Stomach (tissue), 9 donors: ENCODE results near the gene OR6C4. TPM values are rescaled to one million over a fixed set of nuclear protein-coding genes. Genes with fewer than 3 reads are reported as not detected.
"Not testable (repeated sequence)": the region's sequence is repeated elsewhere in the genome, so short reads cannot be mapped to it uniquely, and the experiment has no call there.

Experiments
- DNase-seq, 2 donors: peaks; one replicate each; pipeline versions ENCODE4 v3.0.0 to v3.0.0-alpha.2; 2013 to 2019
- H3K27ac ChIP-seq, 5 donors: fragments of 200-600 bp in 4 of 5; sonication (generic) in 4 of 5; one replicate each; pipeline ENCODE4 v1.5.1; 2013 to 2019; ENCODE audit warnings: mild to moderate bottlenecking in 1 of 5, moderate library complexity in 1 of 5
- H3K27me3 ChIP-seq, 3 donors: fragments of 200-600 bp; sonication (generic); one replicate each; pipeline ENCODE4 v1.5.1; 2017 to 2019; ENCODE audit warnings: mixed run types in 1 of 3
- H3K36me3 ChIP-seq, 4 donors: fragments of 200-600 bp; sonication (generic); 1 replicate in 3 of 4; 2 replicates in 1 of 4; pipeline ENCODE4 v1.5.1; 2016 to 2019
- H3K4me1 ChIP-seq, 4 donors: fragments of 200-600 bp; sonication (generic); one replicate each; pipeline ENCODE4 v1.5.1; 2016 to 2019
- H3K4me3 ChIP-seq, 4 donors: fragments of 200-600 bp; sonication (generic) in 3 of 4; one replicate each; pipeline ENCODE4 v1.5.1; 2016 to 2019; ENCODE audit warnings: mild to moderate bottlenecking in 1 of 4
- H3K9me3 ChIP-seq, 4 donors: fragments of 200-600 bp; sonication (generic); one replicate each; pipeline ENCODE4 v1.5.1; 2016 to 2019
- EP300 ChIP-seq: sonication (generic); formaldehyde crosslinking; IDR thresholded peaks from one replicate; pipeline ENCODE4 v1.6.1; 2017; ENCODE audit warnings: antibody characterized with exemption
- POLR2A ChIP-seq, 4 donors: fragments of 450-650 bp; IDR thresholded peaks; one replicate each; pipeline ENCODE4 v1.6.1; 2016; ENCODE audit warnings: antibody characterized with exemption in 4 of 4, control low read depth in 2 of 4, mild to moderate bottlenecking in 1 of 4, moderate library complexity in 1 of 4
- POLR2AphosphoS5 ChIP-seq, 3 donors: sonication (generic); formaldehyde crosslinking; IDR thresholded peaks; one replicate each; pipeline ENCODE4 v1.6.1; 2016; ENCODE audit warnings: antibody characterized with exemption in 3 of 3
- WGBS, 5 donors: extraction: QIAGEN DNeasy Blood & Tissue Kit in 3 of 5; methylation state at CpG; one replicate each; pipeline versions ENCODE4 v1.1.5 to v1.1.7; 2013 to 2018; 5-methylcytosine and 5-hydroxymethylcytosine counted together
- intact Hi-C: fragments of 100-400 bp; cut with DNase I; formaldehyde crosslinking; loops from one replicate; pipeline ENCODE4 v1.15.1; 2023; ENCODE audit warnings: low total_unique reads
- polyA plus RNA-seq, 3 donors: library from polyadenylated mRNA; stranded (reverse); fragments of 200-250 nt; gene quantifications; one replicate each; pipeline ENCODE4 v1.2.3, GENCODE V29; 2013
- total RNA-seq, 5 donors: library from RNA; depleted of rRNA; stranded (reverse); fragments of >200 nt; gene quantifications; one replicate each; pipeline versions ENCODE4 v1.1.0 to v1.2.3, GENCODE V29; 2014 to 2016
- TF ChIP-seq, protein P1 (sequence below), 7 experiments: fragments of 450-650 bp in 4 of 7; fragments of 200-600 bp in 3 of 7; sonication (generic) in 3 of 7; IDR thresholded peaks; one replicate each; pipeline ENCODE4 v1.5.1; 2016 to 2019; ENCODE audit warnings: antibody characterized with exemption in 7 of 7, control low read depth in 2 of 7, mild to moderate bottlenecking in 1 of 7
- donor health status: healthy with polysubstance abuse.
- donor health status: Bipolar disorder and iron deficiency.
- donor health status: healthy.

Gene OR6C4
- total and polyA plus RNA-seq, 8 donors = not detected

DNA sequence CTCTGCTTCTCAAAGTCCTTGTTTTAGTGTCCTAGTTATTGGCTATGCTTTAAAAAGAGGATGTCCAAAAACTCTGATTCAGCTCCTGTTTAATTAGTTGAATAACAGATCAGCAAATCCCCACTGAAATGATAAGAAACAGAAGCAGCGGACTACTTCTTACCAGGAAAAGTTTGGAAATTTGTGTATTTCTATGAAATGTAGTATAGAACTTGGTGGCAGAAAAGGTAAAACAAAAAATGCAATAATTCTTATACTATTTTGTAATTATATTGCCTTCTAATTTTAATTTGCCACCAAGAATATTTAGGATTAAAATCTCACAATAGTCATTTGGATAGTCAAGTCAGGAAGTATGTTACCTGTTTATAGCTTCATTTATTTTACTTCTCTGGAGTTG is 22.8 kb downstream of the OR6C4 start, which contains the start of gene OR2AP1:
TSS of gene OR2AP1 (plus strand) at position 301 of the 400 bp plus-strand sequence. CDS start 1,947 bp downstream, outside the sequence.
- TF ChIP-seq POLR2AphosphoS5 (IDR thresholded peaks at IDR 0.05) (no peak), EP300 (no peak), POLR2A (IDR thresholded peaks at IDR 0.05) (no peak)
- TF ChIP-seq, protein P1, sequence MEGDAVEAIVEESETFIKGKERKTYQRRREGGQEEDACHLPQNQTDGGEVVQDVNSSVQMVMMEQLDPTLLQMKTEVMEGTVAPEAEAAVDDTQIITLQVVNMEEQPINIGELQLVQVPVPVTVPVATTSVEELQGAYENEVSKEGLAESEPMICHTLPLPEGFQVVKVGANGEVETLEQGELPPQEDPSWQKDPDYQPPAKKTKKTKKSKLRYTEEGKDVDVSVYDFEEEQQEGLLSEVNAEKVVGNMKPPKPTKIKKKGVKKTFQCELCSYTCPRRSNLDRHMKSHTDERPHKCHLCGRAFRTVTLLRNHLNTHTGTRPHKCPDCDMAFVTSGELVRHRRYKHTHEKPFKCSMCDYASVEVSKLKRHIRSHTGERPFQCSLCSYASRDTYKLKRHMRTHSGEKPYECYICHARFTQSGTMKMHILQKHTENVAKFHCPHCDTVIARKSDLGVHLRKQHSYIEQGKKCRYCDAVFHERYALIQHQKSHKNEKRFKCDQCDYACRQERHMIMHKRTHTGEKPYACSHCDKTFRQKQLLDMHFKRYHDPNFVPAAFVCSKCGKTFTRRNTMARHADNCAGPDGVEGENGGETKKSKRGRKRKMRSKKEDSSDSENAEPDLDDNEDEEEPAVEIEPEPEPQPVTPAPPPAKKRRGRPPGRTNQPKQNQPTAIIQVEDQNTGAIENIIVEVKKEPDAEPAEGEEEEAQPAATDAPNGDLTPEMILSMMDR (IDR thresholded peaks at IDR 0.05) = no peak
- H3K27ac ChIP-seq = no peak within 1 kb of the TSS
- 81 to 97% (median 93%) methylated on average over 1 of the region's 1 CpG for WGBS, 5 donors
- no peaks in the 10 kb centered on the region for H3K4me1 ChIP-seq
- no peak for DNase-seq
- H3K9me3 ChIP-seq = peaks cover 14 to 41% (median 29%) of the 10 kb centered on the region in 4 donors
- H3K4me3 ChIP-seq = no peak within 1 kb of the TSS
- H3K36me3 ChIP-seq = no peaks in the 10 kb centered on the region
- intact Hi-C loops = no loop called here
- H3K27me3 ChIP-seq = no peaks in the 10 kb centered on the region

DNA sequence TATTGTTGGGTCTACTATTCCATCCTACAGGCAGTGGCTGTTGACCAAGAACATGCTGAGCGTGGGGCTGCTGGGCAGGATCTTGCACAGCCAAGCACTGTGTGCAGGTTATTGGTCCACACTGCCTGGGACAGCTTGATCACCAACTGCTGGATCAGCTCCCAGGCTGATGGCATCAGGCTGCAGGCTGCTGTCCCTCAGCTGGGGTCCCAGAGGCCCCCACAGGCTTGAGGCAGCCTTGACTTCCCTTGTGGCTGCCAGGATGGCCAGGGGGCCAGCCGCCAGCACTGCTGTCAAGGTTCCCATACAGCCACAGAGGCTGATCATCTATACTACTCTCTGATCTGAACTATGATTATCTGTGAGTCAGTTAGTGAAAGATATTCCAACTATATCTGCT is 32.7 kb downstream of the OR6C4 start:
- DNase-seq = no peak
- Histone ChIP-seq H3K27ac (no peak overlapping the region), H3K36me3 (no peaks in the 10 kb centered on the region), H3K27me3 (no peaks in the 10 kb centered on the region), H3K9me3 (peaks cover 0 to 20% (median 8%) of the 10 kb centered on the region in 4 donors), H3K4me3 (no peak overlapping the region), H3K4me1 (no peaks in the 10 kb centered on the region)
- TF ChIP-seq POLR2AphosphoS5 (IDR thresholded peaks at IDR 0.05) (no peak), POLR2A (IDR thresholded peaks at IDR 0.05) (no peak), EP300 (no peak)
- TF ChIP-seq, protein P1 (IDR thresholded peaks at IDR 0.05) = no peak
- WGBS, 5 donors = 86 to 96% (median 95%) methylated on average over 2 of the region's 2 CpGs
- intact Hi-C loops = no loop called here

DNA sequence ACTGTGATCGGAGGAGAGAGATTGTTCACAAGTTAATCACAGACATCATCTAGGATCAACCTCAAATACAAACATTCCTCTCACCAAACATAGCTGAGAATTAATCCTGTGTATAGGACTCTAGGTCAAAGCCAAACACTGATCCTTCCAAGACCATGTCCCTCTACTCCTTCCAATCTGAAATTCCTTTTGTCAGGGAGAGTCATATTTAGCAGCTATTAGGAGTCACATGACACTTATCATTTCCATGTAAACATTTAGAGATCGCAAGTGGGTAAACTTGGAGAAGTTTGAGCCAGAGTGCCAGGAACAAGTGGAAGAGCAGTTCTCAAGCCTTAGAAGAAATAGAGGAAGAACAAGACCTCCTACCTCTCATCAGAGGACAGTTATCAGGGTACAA is 36.4 kb downstream of the OR6C4 start:
- intact Hi-C loops = no loop called here
- Histone ChIP-seq H3K27ac (no peak overlapping the region), H3K36me3 (no peaks in the 10 kb centered on the region), H3K4me1 (no peaks in the 10 kb centered on the region), H3K9me3 (peaks cover 0 to 5% (median 3%) of the 10 kb centered on the region in 4 donors), H3K4me3 (no peak overlapping the region), H3K27me3 (no peaks in the 10 kb centered on the region)
- WGBS, 5 donors = 30 to 52% (median 43%) methylated on average over 2 of the region's 2 CpGs
- TF ChIP-seq POLR2A (IDR thresholded peaks at IDR 0.05) (no peak), EP300 (no peak), POLR2AphosphoS5 (IDR thresholded peaks at IDR 0.05) (no peak)
- TF ChIP-seq, protein P1 (IDR thresholded peaks at IDR 0.05) = no peak
- DNase-seq = no peak

DNA sequence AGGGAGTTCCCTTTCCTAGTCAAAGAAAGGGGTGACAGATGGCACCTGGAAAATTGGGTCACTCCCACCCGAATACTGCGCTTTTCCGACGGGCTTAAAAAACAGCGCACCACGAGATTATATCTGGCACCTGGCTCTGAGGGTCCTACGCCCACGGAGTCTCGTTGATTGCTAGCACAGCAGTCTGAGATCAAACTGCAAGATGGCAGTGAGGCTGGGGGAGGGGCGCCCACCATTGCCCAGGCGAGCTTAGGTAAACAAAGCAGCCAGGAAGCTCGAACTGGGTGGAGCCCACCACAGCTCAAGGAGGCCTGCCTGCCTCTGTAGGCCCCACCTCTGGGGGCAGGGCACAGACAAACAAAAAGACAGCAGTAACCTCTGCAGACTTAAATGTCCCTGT is 40.8 kb downstream of the OR6C4 start:
- H3K36me3 ChIP-seq, intact Hi-C loops, H3K27me3 ChIP-seq, H3K27ac ChIP-seq, H3K4me1 ChIP-seq, DNase-seq, H3K4me3 ChIP-seq, H3K9me3 ChIP-seq: not testable (repeated sequence)
- 60 to 70% (median 67%) methylated on average over 12 of the region's 12 CpGs for WGBS, 5 donors

Other genes with a start within 250 kb of the OR6C4 start
- gene OR6C1, start 235.3 kb upstream of the OR6C4 start, total RNA-seq = not detected
- gene OR6C1, start 235.3 kb upstream of the OR6C4 start, polyA plus RNA-seq = not detected
- gene OR6C3, start 218.9 kb upstream of the OR6C4 start, total RNA-seq = not detected
- not detected for gene OR6C3, start 218.9 kb upstream of the OR6C4 start, polyA plus RNA-seq
- gene OR6C75, start 186.6 kb upstream of the OR6C4 start, total RNA-seq = not detected
- not detected for gene OR6C75, start 186.6 kb upstream of the OR6C4 start, polyA plus RNA-seq
- gene OR6C65, start 149.1 kb upstream of the OR6C4 start, total RNA-seq = not detected
- gene OR6C65, start 149.1 kb upstream of the OR6C4 start, polyA plus RNA-seq = not detected
- gene OR6C76, start 123.3 kb upstream of the OR6C4 start, total RNA-seq = not detected
- not detected for gene OR6C76, start 123.3 kb upstream of the OR6C4 start, polyA plus RNA-seq
- gene OR6C2, start 105.5 kb upstream of the OR6C4 start, total RNA-seq = not detected
- not detected for gene OR6C2, start 105.5 kb upstream of the OR6C4 start, polyA plus RNA-seq
- gene OR6C70, start 79.5 kb upstream of the OR6C4 start, total RNA-seq = not detected
- not detected for gene OR6C70, start 79.5 kb upstream of the OR6C4 start, polyA plus RNA-seq
- not detected for gene OR6C68, start 57.2 kb upstream of the OR6C4 start, total RNA-seq
- not detected for gene OR6C68, start 57.2 kb upstream of the OR6C4 start, polyA plus RNA-seq
- gene OR2AP1, start 22.9 kb downstream of the OR6C4 start, total RNA-seq = not detected
- gene OR2AP1, start 22.9 kb downstream of the OR6C4 start, polyA plus RNA-seq = not detected
- gene OR10P1, start 87.3 kb downstream of the OR6C4 start, total RNA-seq = not detected
- gene OR10P1, start 87.3 kb downstream of the OR6C4 start, polyA plus RNA-seq = not detected
- 100 to 1,000 TPM in 1 of 5 donors, 10 to 100 TPM in 4; 10.3 to 188 (median 58.0) TPM for gene ITGA7, start 158.3 kb downstream of the OR6C4 start, total RNA-seq
- 10 to 100 TPM in 1 of 3 donors, 1 to 10 TPM in 2; 3.5 to 40.6 (median 5.8) TPM for gene ITGA7, start 158.3 kb downstream of the OR6C4 start, polyA plus RNA-seq
- 100 to 1,000 TPM in 3 of 5 donors, 10 to 100 TPM in 2; 12.8 to 392 (median 114) TPM for gene BLOC1S1, start 166.4 kb downstream of the OR6C4 start, total RNA-seq
- 100 to 1,000 TPM; 349 to 451 (median 411) TPM for gene BLOC1S1, start 166.4 kb downstream of the OR6C4 start, polyA plus RNA-seq
- 10 to 100 TPM in 3 of 5 donors, 1 to 10 TPM in 2; 4.0 to 41.2 (median 19.3) TPM for gene RDH5, start 170.8 kb downstream of the OR6C4 start, total RNA-seq
- gene RDH5, start 170.8 kb downstream of the OR6C4 start, polyA plus RNA-seq = 10 to 100 TPM in 1 of 3 donors, 1 to 10 TPM in 2; 3.2 to 10.3 (median 9.7) TPM
- gene CD63, start 179.4 kb downstream of the OR6C4 start, total RNA-seq = 1,000 to 10,000 TPM in 1 of 5 donors, 100 to 1,000 TPM in 3, 10 to 100 TPM in 1; 71.2 to 1,329 (median 399) TPM
- 100 to 1,000 TPM; 455 to 899 (median 803) TPM for gene CD63, start 179.4 kb downstream of the OR6C4 start, polyA plus RNA-seq
- 1 to 10 TPM in 3 of 5 donors, under 1 TPM in 2; 0.29 to 4.6 (median 1.7) TPM for gene GDF11, start 193.5 kb downstream of the OR6C4 start, total RNA-seq
- 1 to 10 TPM; 1.1 to 6.5 (median 3.5) TPM for gene GDF11, start 193.5 kb downstream of the OR6C4 start, polyA plus RNA-seq